ENCODE results near the gene C12orf50. TPM values are rescaled to one million over a fixed set of nuclear protein-coding genes. Genes with fewer than 3 reads are reported as not detected.

Gene C12orf50
- total RNA-seq, 1 experiment from 2014 or later = not detected

GRCh38 chr12:87939182-87939581 is 90.0 kb downstream of the C12orf50 start:
- Histone ChIP-seq H3K4me3 (no peak overlapping the region), H3K36me3 (no peaks in the 10 kb centered on the region), H3K9me3 (no peaks in the 10 kb centered on the region), H3K27me3 (no peaks in the 10 kb centered on the region)
- DNase-seq = no peak

GRCh38 chr12:87935216-87935615 is 94.0 kb downstream of the C12orf50 start:
- Histone ChIP-seq H3K4me3 (no peak overlapping the region), H3K9me3 (no peaks in the 10 kb centered on the region), H3K27me3 (no peaks in the 10 kb centered on the region), H3K36me3 (no peaks in the 10 kb centered on the region)
- no peak for DNase-seq

- no peaks in the 10 kb centered on the region for H3K27me3 ChIP-seq
- H3K4me3 ChIP-seq = no peak overlapping the region
- H3K9me3 ChIP-seq = no peaks in the 10 kb centered on the region
- no peak for DNase-seq
- H3K36me3 ChIP-seq = no peaks in the 10 kb centered on the region
Observed at GRCh38 chr12:87933991-87934390, 95.2 kb downstream of the C12orf50 start.

GRCh38 chr12:87931812-87932211 is 97.4 kb downstream of the C12orf50 start:
- no peak for DNase-seq
- Histone ChIP-seq H3K4me3 (no peak overlapping the region), H3K27me3 (no peaks in the 10 kb centered on the region), H3K9me3 (no peaks in the 10 kb centered on the region), H3K36me3 (no peaks in the 10 kb centered on the region)

- no peak overlapping the region for H3K4me3 ChIP-seq
- no peaks in the 10 kb centered on the region for H3K27me3 ChIP-seq
- DNase-seq = no peak
- no peaks in the 10 kb centered on the region for H3K36me3 ChIP-seq
- H3K9me3 ChIP-seq = no peaks in the 10 kb centered on the region
Observed at GRCh38 chr12:87930627-87931026, 98.6 kb downstream of the C12orf50 start.

Other genes with a start within 250 kb of the C12orf50 start
- gene CEP290, start 112.7 kb upstream of the C12orf50 start, total RNA-seq (2014; rRNA removed; shearing (Covaris generic); ENCODE audit: low replicate concordance) = 7.1 and 16.5 TPM in 2 replicates
- gene TMTC3, start 112.9 kb upstream of the C12orf50 start, total RNA-seq (2014; rRNA removed; shearing (Covaris generic); ENCODE audit: low replicate concordance) = 10.2 and 25.7 TPM in 2 replicates

All from MG63 (cell line).